RCC 7860 (cell line): ENCODE measurements around the gene OR8S1.
"Not testable (repeated sequence)": the region's sequence is repeated elsewhere in the genome, so short reads cannot be mapped to it uniquely, and the experiment has no call there.

Experiments
- DNase-seq: peaks from one replicate; pipeline ENCODE4 v3.0.0-alpha.2; 2015; ENCODE audit warnings: low spot score
- FAIRE-seq: peaks from 2 replicates; lab custom pipeline; 2012; peaks lifted over from hg19 to GRCh38; lab: Jason Lieb, UNC

Gene OR8S1

DNA sequence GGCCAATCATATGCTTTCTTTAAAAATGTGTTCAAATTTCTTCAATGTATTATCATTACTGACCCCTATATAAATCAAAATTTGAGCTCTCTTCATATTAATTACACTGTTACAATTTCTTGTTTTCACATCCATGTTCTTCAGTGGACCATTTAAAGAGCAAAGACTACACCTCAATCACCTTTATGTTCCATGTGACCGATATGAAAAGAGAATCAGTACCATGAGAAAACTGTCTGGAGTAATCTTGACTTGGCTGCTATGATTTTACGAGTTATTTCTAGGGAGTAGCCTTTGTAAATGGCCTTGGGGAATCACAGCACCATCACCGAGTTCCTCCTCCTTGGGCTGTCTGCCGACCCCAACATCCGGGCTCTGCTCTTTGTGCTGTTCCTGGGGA, at the start of gene OR8S1:
Gene OR8S1 (plus strand): TSS at position 301 of the 400 bp plus-strand sequence. CDS start 0 bp downstream, at position 301.
- FAIRE-seq (no peak), DNase-seq (no peak)

DNA sequence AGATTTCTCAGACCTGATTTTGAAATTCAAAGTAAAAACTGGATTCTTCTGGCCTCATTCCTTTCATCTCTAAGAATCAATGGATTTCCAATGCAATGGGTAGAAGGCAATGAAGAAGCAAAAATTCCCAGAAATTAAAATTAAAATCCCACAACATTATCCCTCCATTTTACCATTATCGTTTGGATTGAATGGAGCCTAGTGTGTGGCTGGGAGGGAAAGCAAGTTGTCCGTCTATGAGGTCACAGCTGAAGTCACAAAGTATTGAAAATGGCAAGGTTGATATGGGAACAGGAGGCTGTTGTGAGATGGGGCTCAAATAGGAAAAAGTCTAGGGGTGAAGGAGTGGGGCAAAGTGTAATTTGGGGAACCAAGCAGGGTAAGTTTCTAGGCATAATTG, 43.2 kb upstream of the OR8S1 start, which contains the start of gene C12orf54:
Gene C12orf54 (plus strand): TSS at position 301 of the 400 bp plus-strand sequence. CDS start 799 bp downstream, outside the sequence.
- FAIRE-seq (no peak), DNase-seq (no peak)

DNA sequence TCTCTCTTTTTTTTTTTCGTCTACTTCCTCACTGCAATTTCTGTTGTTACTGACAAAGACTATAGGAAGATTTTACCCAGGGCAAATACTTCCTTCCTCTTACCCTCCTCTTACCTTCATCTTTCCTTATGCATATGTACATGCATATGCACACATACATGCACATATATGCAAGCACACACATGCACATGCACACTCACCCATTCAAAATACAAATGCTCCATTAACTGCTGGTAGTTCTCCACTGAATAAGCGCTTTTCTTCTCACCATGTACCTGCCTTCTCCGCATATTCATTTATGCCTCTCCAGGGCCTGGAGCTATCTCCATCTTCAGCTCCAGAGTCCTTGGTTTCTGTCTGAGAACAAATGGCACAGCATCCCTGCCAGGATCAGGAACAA, 42.5 kb upstream of the OR8S1 start:
- no peak for FAIRE-seq
- DNase-seq, result no peak

GRCh38 chr12:48486261-48486660, 39.2 kb upstream of the OR8S1 start:
- DNase-seq (no peak), FAIRE-seq (no peak)

GRCh38 chr12:48486679-48487078, 38.8 kb upstream of the OR8S1 start:
- DNase-seq (no peak), FAIRE-seq (no peak)

- DNase-seq, result no peak
- no peak for FAIRE-seq
These were observed 36.4 kb upstream of the OR8S1 start for GRCh38 chr12:48489012-48489411.

DNA sequence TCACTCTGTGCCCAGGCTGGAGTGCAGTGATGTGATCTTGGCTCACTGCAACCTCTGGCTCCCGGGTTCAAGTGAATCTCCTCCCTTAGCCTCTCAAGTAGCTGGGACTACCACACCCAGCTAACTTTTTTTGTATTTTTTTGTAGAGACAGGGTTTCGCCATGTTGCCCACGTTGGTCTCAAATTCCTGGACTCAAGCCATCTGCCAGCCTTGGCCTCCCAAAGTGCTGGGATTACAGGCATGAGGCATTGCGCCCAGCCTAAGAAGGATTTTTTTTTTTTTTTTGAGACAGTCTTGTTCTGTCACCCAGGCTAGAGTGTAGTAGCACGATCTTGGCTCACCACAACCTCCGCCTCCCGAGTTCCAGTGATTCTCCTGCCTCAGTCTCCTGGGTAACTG, 36.0 kb upstream of the OR8S1 start:
- FAIRE-seq, DNase-seq: not testable (repeated sequence)

DNA sequence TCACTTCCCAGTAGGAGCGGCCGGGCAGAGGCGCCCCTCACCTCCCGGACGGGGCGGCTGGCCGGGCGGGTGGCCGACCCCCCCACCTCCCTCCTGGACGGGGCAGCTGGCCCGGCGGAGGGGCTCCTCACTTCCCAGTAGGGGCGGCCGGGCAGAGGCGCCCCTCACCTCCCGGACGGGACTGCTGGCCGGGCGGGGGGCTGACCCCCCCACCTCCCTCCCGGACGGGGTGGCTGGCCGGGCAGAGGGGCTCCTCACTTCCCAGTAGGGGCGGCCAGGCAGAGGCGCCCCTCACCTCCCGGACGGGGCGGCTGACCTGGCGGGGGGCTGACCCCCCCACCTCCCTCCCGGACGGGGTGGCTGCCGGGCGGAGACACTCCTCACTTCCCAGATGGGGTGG, 25.2 kb upstream of the OR8S1 start:
- not testable (repeated sequence) for FAIRE-seq, DNase-seq

GRCh38 chr12:48506836-48507235, 18.6 kb upstream of the OR8S1 start:
- not testable (repeated sequence) for FAIRE-seq, DNase-seq

DNA sequence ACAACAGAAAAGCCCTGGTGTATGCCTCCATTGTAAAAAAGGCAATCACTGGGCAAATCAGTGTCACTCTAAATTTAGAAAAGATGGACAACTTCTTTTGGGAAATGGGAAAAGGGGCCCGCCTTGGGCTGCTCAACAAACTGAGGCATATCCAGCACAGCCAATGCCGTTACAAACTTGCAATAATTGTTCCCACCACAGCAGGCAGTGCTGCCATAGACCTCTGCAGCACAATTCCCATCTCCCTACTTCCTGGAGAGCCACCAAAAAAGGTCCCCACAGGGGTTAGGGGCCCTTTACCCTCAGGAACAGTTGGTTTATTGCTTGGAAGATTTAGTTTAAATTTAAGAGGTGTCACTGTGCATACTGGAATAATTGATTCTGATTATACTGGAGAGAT, 16.4 kb upstream of the OR8S1 start:
- FAIRE-seq (no peak), DNase-seq (no peak)

DNA sequence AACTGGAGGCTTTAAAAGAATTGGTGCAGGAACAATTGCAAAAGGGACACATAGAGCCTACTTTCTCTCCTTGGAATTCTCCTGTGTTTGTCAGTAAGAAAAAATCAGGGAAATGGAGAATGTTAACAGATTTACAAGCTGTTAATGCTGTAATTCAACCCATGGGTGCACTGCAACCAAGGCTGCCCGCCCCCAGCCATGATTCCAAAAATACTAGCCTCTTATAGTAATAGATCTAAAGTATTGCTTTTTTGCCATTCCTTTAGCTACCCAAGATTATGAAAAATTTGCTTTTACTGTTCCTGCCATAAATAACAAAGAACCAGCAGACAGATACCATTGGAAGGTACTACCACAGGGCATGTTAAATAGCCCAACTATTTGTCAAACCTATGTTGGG, 15.3 kb upstream of the OR8S1 start:
- DNase-seq, result no peak
- FAIRE-seq, result no peak

DNA sequence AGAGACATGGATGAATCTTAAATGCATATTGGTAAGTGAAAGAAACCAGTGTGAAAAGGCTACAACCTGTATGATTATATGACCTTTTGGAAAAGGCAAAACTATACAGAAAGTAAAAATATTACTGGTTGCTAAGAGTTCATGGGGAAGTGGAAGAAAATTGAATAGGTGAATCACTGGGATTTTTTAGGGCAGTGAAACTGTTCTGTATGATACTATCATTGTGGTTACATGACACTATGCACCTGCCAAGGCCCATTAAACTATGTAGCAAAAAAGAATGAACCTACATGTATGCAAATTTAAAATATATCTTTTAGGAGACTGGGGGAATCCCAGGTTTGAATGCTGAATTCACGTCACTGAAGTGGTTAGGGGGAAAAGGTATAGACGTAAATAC, 12.6 kb upstream of the OR8S1 start:
- DNase-seq, result no peak
- FAIRE-seq, result no peak

- DNase-seq, result no peak
- FAIRE-seq, result no peak
These were observed 10.7 kb upstream of the OR8S1 start for GRCh38 chr12:48514728-48515127.

- FAIRE-seq, DNase-seq: not testable (repeated sequence)
These were observed 5.1 kb upstream of the OR8S1 start for GRCh38 chr12:48520381-48520780.

GRCh38 chr12:48527891-48528670, 2.6 kb downstream of the OR8S1 start:
- DNase-seq (no peak), FAIRE-seq (no peak)

GRCh38 chr12:48532601-48533000, 7.2 kb downstream of the OR8S1 start:
- no peak for DNase-seq
- no peak for FAIRE-seq

GRCh38 chr12:48536602-48537001, 11.2 kb downstream of the OR8S1 start:
- FAIRE-seq, result no peak
- DNase-seq, result no peak

- no peak for DNase-seq
- FAIRE-seq, result no peak
These were observed 17.0 kb downstream of the OR8S1 start for GRCh38 chr12:48542300-48542928.

GRCh38 chr12:48545833-48546469, 20.5 kb downstream of the OR8S1 start:
- DNase-seq, result no peak
- FAIRE-seq, result no peak

- DNase-seq, FAIRE-seq: not testable (repeated sequence)
These were observed 21.6 kb downstream of the OR8S1 start for GRCh38 chr12:48547012-48547411.

DNA sequence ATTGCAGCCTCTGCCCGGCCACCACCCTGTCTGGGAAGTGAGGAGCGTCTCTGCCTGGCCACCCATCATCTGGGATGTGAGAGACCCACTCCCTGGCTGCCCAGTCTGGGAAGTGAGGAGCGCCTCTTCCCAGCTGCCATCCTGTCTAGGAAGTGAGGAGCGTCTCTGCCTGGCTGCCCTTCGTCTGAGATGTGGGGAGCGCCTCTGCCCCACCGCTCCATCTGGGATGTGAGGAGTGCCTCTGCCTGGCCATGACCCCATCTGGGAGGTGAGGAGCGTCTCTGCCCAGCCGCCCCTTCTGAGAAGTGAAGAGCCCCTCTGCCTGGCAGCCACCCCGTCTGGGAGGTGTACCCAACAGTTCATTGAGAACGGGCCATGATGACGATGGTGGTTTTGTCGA, 26.2 kb downstream of the OR8S1 start:
- FAIRE-seq, DNase-seq: not testable (repeated sequence)
